SK-N-SH (cell line): ENCODE results near the gene CSNK1G3. TPM values are rescaled to one million over a fixed set of nuclear protein-coding genes. Genes with fewer than 3 reads are reported as not detected.

Source experiments
- CTCF ChIA-PET: fragments of 300-600, 350-600 bp; formaldehyde crosslinking; extraction: SDS; loops from one replicate; lab custom pipeline; 2021; lab: Yijun Ruan, JAX
- POLR2A ChIA-PET: fragments of 350-600 bp; sonication (Branson Sonifier 250); formaldehyde crosslinking; extraction: SDS; loops from one replicate; lab custom pipeline; 2020; ENCODE audit warnings: antibody characterized with exemption, inconsistent platforms; lab: Yijun Ruan, JAX
- DNase-seq: peaks from one replicate; pipeline ENCODE4 v3.0.0; 2012
- H2AFZ ChIP-seq: fragments of 200-600 bp; sonication (generic); 2 replicates; pipeline ENCODE4 v1.8.1; 2016; ENCODE audit warnings: antibody characterized with exemption, mild to moderate bottlenecking, low read depth
- H3F3A ChIP-seq: fragments of 200-600 bp; sonication (generic); replicated peaks from 2 replicates; pipeline ENCODE3; 2016; ENCODE audit warnings: antibody characterized with exemption, mild to moderate bottlenecking; ENCODE audit not compliant: insufficient read depth
- H3K27ac ChIP-seq, 2 experiments: fragments of 200-500 bp in 1 of 2; fragments of 200-600 bp in 1 of 2; sonication (Bioruptor generic) in 1 of 2; sonication (generic), shearing (Covaris generic) in 1 of 2; 2 replicates each; pipeline versions ENCODE4 v1.5.1 to v1.6.1; 2014 to 2016; ENCODE audit warnings: low read depth in 2 of 2, inconsistent platforms in 1 of 2, low read length in 1 of 2, mild to moderate bottlenecking in 1 of 2, mixed read lengths in 1 of 2
- H3K27me3 ChIP-seq: fragments of 200-600 bp; sonication (generic), shearing (Covaris generic); 2 replicates; pipeline ENCODE4 v1.6.1; 2016; ENCODE audit warnings: mixed run types; ENCODE audit not compliant: insufficient read depth
- H3K36me3 ChIP-seq, 2 experiments: fragments of 200-500 bp in 1 of 2; fragments of 200-600 bp in 1 of 2; sonication (Bioruptor generic) in 1 of 2; sonication (generic) in 1 of 2; replicated peaks in 1 of 2; 2 replicates each; pipeline versions ENCODE3 to v1.5.1; 2014 to 2016; ENCODE audit warnings: low read length in 1 of 2, mild to moderate bottlenecking in 1 of 2; ENCODE audit not compliant: insufficient read depth in 2 of 2, control insufficient read depth in 1 of 2
- H3K4me1 ChIP-seq, 2 experiments: fragments of 200-500 bp in 1 of 2; fragments of 200-600 bp in 1 of 2; sonication (Bioruptor generic) in 1 of 2; sonication (generic), shearing (Covaris generic) in 1 of 2; 2 replicates each; pipeline versions ENCODE4 v1.5.1 to v1.6.1; 2014 to 2016; ENCODE audit warnings: low read depth in 1 of 2, low read length in 1 of 2, mixed run types in 1 of 2; ENCODE audit not compliant: insufficient read depth in 2 of 2, control insufficient read depth in 1 of 2
- H3K4me2 ChIP-seq: fragments of 200-600 bp; sonication (generic), shearing (Covaris generic); 2 replicates; pipeline ENCODE4 v1.6.1; 2017; ENCODE audit warnings: mixed run types
- H3K4me3 ChIP-seq, 2 experiments: fragments of 200-500 bp in 1 of 2; fragments of 200-600 bp in 1 of 2; sonication (Bioruptor generic) in 1 of 2; sonication (generic), shearing (Covaris generic) in 1 of 2; 2 replicates each; pipeline versions ENCODE4 v1.5.1 to v1.8.1; 2014 to 2016; ENCODE audit warnings: low read depth in 2 of 2, inconsistent platforms in 1 of 2, low read length in 1 of 2, mild to moderate bottlenecking in 1 of 2, mixed read lengths in 1 of 2, moderate library complexity in 1 of 2
- H3K79me2 ChIP-seq: fragments of 200-600 bp; sonication (generic); 2 replicates; pipeline ENCODE4 v1.8.1; 2017; ENCODE audit warnings: mild to moderate bottlenecking; ENCODE audit not compliant: insufficient read depth
- H3K9ac ChIP-seq: fragments of 200-600 bp; sonication (generic); 2 replicates; pipeline ENCODE4 v1.6.1; 2017; ENCODE audit warnings: mixed run types
- H3K9me2 ChIP-seq: fragments of 200-600 bp; sonication (generic); 2 replicates; pipeline ENCODE4 v1.6.1; 2017; ENCODE audit warnings: mixed run types
- H3K9me3 ChIP-seq: fragments of 200-600 bp; sonication (generic); 2 replicates; pipeline ENCODE4 v1.6.1; 2017; ENCODE audit warnings: mixed run types, mild to moderate bottlenecking, moderate library complexity
- H4K20me1 ChIP-seq: fragments of 200-600 bp; sonication (generic); 2 replicates; pipeline ENCODE4 v1.6.1; 2017; ENCODE audit warnings: mild to moderate bottlenecking, mixed run types; ENCODE audit not compliant: insufficient read depth
- CHD2 ChIP-seq: fragments of 150-350 bp; IDR thresholded peaks from 2 replicates; pipeline ENCODE4 v1.6.1; 2018; ENCODE audit warnings: low read length; ENCODE audit not compliant: partially characterized antibody
- EP300 ChIP-seq, 2 experiments: IDR thresholded peaks; 2 replicates each; pipeline versions ENCODE4 v1.4.0 to v1.6.1; 2012; ENCODE audit warnings: borderline replicate concordance in 1 of 2, low read depth in 1 of 2, low read length in 1 of 2
- FOXJ3 ChIP-seq: sonication (generic); formaldehyde crosslinking; IDR thresholded peaks from 2 replicates; pipeline ENCODE4 v1.5.1; 2020; ENCODE audit warnings: mild to moderate bottlenecking, missing genetic modification reagents
- FOXM1 ChIP-seq: IDR thresholded peaks from 2 replicates; pipeline ENCODE4 v1.4.0; 2012; ENCODE audit warnings: low read depth, mild to moderate bottlenecking
- GATA2 ChIP-seq: sonication (generic); formaldehyde crosslinking; IDR thresholded peaks from 2 replicates; pipeline ENCODE4 v1.5.0; 2020; ENCODE audit warnings: mild to moderate bottlenecking, missing genetic modification reagents
- MAX ChIP-seq: IDR thresholded peaks from 2 replicates; pipeline ENCODE4 v1.4.0; 2012; ENCODE audit warnings: low read depth
- MEF2A ChIP-seq: IDR thresholded peaks from 2 replicates; pipeline ENCODE4 v1.4.0; 2012; ENCODE audit warnings: low read depth, borderline replicate concordance
- MXI1 ChIP-seq: IDR thresholded peaks from 2 replicates; pipeline ENCODE4 v1.6.1; 2012; ENCODE audit warnings: mild to moderate bottlenecking, low read depth, low read length, improper control_type of control experiment
- PBX3 ChIP-seq: IDR thresholded peaks from 2 replicates; pipeline ENCODE4; 2012
- POLR2AphosphoS5 ChIP-seq: IDR thresholded peaks from 2 replicates; pipeline ENCODE4 v1.6.1; 2012; ENCODE audit warnings: low read depth, low read length
- REST ChIP-seq: IDR thresholded peaks from 2 replicates; pipeline ENCODE4 v1.6.1; 2012; ENCODE audit warnings: mild to moderate bottlenecking, low read depth, low read length, moderate library complexity
- RFX5 ChIP-seq: IDR thresholded peaks from 2 replicates; pipeline ENCODE4 v1.6.1; 2012; ENCODE audit warnings: mild to moderate bottlenecking, improper control_type of control experiment, low read length
- RXRA ChIP-seq: IDR thresholded peaks from 2 replicates; pipeline ENCODE4 v1.4.0; 2012; ENCODE audit warnings: low read depth, mild to moderate bottlenecking, borderline replicate concordance
- SIN3A ChIP-seq: IDR thresholded peaks from 2 replicates; pipeline ENCODE4 v1.6.1; 2012; ENCODE audit warnings: low read depth, mild to moderate bottlenecking, low read length, moderate library complexity, borderline replicate concordance
- SMC3 ChIP-seq: IDR thresholded peaks from 2 replicates; pipeline ENCODE4 v1.6.1; 2012; ENCODE audit warnings: low read depth, low read length, improper control_type of control experiment
- USF2 ChIP-seq: fragments of 150-350 bp; IDR thresholded peaks from 2 replicates; pipeline ENCODE4 v1.6.1; 2017; ENCODE audit warnings: antibody characterized with exemption, low read length, low read depth, borderline replicate concordance
- YY1 ChIP-seq: IDR thresholded peaks from 2 replicates; pipeline ENCODE4 v1.4.0; 2012; ENCODE audit warnings: low read depth, mild to moderate bottlenecking
- WGBS: methylation state at CpG from one replicate; pipeline ENCODE4 v1.1.6; 2017; ENCODE audit warnings: low lambda C conversion rate; 5-methylcytosine and 5-hydroxymethylcytosine counted together
- polyA plus RNA-seq, 3 experiments: library from polyadenylated mRNA; depleted of rRNA; stranded (reverse); fragments of >200 nt; gene quantifications; 2 replicates each; pipeline ENCODE4 v1.2.3, GENCODE V29; 2012

Gene CSNK1G3
- polyA plus RNA-seq, 1 of the 3 experiments (the other 2 are of a cell fraction): 13.1 TPM

- H3K9me2 ChIP-seq: no peaks in the 10 kb centered on the region
- H3K79me2 ChIP-seq: no peaks in the 10 kb centered on the region
- ChIA-PET POLR2A (no interaction called here), CTCF (no interaction called here)
- H3K4me1 ChIP-seq: no peaks in the 10 kb centered on the region
- peaks cover 11% of the 10 kb centered on the region for H3F3A ChIP-seq
- no peak for TF ChIP-seq POLR2AphosphoS5
- TF ChIP-seq SMC3: no peak
- TF ChIP-seq YY1: no peak
- H4K20me1 ChIP-seq: no peaks in the 10 kb centered on the region
- no peak overlapping the region for H3K27ac ChIP-seq
- no peak overlapping the region for H3K4me2 ChIP-seq
- H3K9me3 ChIP-seq: no peaks in the 10 kb centered on the region
- H3K36me3 ChIP-seq: peaks cover 42 to 43% of the 10 kb centered on the region in 2 experiments
- H3K4me3 ChIP-seq: no peak overlapping the region
- H3K27me3 ChIP-seq: no peaks in the 10 kb centered on the region
- no peak overlapping the region for H3K9ac ChIP-seq
- DNase-seq: no peak
- no peak overlapping the region for H2AFZ ChIP-seq
These were observed 105.6 kb downstream of the CSNK1G3 start for GRCh38 chr5:123617561-123617960.

GRCh38 chr5:123626051-123626450, 114.1 kb downstream of the CSNK1G3 start:
- Histone ChIP-seq H3K27ac (no peak overlapping the region), H3K9me2 (no peaks in the 10 kb centered on the region), H3K4me2 (no peak overlapping the region), H3K36me3 (no peaks in the 10 kb centered on the region), H3K79me2 (no peaks in the 10 kb centered on the region), H3K27me3 (no peaks in the 10 kb centered on the region), H2AFZ (no peak overlapping the region), H3F3A (peaks cover 11% of the 10 kb centered on the region), H3K9me3 (peaks cover 14% of the 10 kb centered on the region; the same call in 1 of the 2 replicates), H3K4me1 (no peaks in the 10 kb centered on the region), H4K20me1 (no peaks in the 10 kb centered on the region), H3K4me3 (no peak overlapping the region), H3K9ac (no peak overlapping the region)
- TF ChIP-seq SIN3A (no peak), FOXM1 (no peak), RXRA (no peak), USF2 (no peak), REST (no peak), RFX5 (no peak), GATA2 (CRISPR knock-in tag) (no peak), SMC3 (no peak), PBX3 (no peak), FOXJ3 (CRISPR knock-in tag) (no peak), POLR2AphosphoS5 (no peak), EP300 (IDR thresholded peaks at IDR 0.05; ENCODE audit: borderline replicate concordance in 1 of 2, low read depth in 1 of 2, low read length in 1 of 2) (no peak), MEF2A (no peak), CHD2 (no peak), MAX (no peak), MXI1 (no peak)
- DNase-seq: no peak
- POLR2A ChIA-PET: no interaction called here
- WGBS: 59% methylated on average over 2 of the region's 2 CpGs
- CTCF ChIA-PET: no interaction called here
